RWPE1 (cell line): ENCODE data around the gene SETBP1.

Source experiments
- CTCF ChIA-PET: fragments of 350-600 bp; sonication (Branson Sonifier 250); formaldehyde crosslinking; extraction: SDS; loops from one replicate; lab custom pipeline; 2021; lab: Yijun Ruan, JAX
- POLR2A ChIA-PET: fragments of 400-600 bp; formaldehyde crosslinking; extraction: SDS; loops from one replicate; lab custom pipeline; 2020; ENCODE audit warnings: antibody characterized with exemption; ENCODE audit not compliant: low non-redundant PET; lab: Yijun Ruan, JAX
- DNase-seq: peaks from one replicate; pipeline ENCODE4 v3.0.0; 2012; ENCODE audit warnings: low spot score
- H3K27ac ChIP-seq: fragments of 450-650 bp; 2 replicates; pipeline ENCODE4 v1.5.1; 2017
- TF ChIP-seq, protein P1 (sequence below): fragments of 450-650 bp; conservative IDR thresholded peaks from 2 replicates; pipeline ENCODE4 v1.5.1; 2017; ENCODE audit warnings: low read depth, mild to moderate bottlenecking

The SETBP1 gene

DNA sequence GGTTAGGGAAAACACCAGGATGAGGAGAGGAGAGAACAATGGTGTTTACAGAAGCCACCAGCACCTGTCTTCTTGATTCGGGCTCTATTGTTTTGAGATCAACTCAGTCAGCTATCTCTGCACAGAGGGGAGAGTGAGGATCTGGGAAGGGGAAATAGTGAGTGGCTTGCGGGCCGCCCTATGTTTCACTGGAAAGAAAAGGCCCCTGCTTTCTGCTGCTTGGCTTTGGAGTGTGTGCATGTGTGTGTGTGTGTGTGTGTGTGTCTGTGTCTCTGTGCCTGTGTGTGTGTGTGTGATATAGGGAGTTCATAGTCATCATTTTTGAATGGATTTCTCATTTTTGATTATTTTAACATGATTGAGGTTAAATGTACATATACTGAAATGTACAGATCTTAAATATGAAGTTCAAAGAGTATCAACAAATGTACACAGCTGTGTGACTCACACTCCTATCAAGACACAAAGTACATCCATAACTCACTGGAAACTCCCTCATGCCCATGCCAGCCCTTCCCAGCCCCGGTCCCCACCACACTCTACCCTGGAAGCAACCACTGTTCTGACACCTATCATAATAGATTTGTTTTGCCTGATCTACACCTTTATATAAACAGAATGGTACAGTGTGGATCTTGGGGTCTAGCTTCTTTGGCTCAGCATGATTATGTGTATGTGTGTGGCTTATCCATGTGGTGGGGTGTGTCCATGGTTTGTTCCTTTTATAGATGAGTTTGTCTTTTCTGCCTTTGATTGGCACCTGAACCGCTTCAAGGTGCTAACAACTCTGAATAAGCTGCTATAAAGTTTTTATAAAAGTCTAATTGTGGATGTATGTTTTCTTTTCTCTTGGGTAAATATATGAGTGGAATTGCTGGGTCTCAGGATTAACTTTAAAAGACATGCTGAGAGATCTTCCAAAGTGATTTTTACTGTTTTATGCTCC, 258.3 kb downstream of the SETBP1 start:
- no peak overlapping the region for H3K27ac ChIP-seq
- CTCF ChIA-PET, result interaction anchor here (0.7 kb wide), 1 partner anchor 129 kb away, joined by 3 read pairs; no protein-coding TSS in a partner anchor
- POLR2A ChIA-PET, result no interaction called here
- DNase-seq, result no peak
- TF ChIP-seq, protein P1, sequence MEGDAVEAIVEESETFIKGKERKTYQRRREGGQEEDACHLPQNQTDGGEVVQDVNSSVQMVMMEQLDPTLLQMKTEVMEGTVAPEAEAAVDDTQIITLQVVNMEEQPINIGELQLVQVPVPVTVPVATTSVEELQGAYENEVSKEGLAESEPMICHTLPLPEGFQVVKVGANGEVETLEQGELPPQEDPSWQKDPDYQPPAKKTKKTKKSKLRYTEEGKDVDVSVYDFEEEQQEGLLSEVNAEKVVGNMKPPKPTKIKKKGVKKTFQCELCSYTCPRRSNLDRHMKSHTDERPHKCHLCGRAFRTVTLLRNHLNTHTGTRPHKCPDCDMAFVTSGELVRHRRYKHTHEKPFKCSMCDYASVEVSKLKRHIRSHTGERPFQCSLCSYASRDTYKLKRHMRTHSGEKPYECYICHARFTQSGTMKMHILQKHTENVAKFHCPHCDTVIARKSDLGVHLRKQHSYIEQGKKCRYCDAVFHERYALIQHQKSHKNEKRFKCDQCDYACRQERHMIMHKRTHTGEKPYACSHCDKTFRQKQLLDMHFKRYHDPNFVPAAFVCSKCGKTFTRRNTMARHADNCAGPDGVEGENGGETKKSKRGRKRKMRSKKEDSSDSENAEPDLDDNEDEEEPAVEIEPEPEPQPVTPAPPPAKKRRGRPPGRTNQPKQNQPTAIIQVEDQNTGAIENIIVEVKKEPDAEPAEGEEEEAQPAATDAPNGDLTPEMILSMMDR, result no peak

DNA sequence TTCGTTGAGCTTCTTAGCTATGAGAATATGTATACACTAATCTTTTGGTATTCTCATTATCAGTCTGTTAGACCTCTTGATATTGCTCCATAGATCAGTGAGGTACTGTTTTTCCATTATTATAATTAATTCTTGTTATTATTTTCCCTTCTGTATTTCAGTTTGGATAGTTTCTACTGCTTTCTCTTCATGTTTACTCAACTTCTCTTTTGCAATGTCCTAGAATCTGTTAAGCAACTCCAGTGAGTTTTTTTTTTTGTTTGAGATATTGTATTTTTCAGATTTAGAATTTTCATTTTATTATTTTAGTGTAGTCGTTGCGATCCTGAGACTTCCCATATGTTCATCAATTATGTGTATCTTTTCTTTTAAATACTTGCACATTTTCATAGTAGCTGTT, 260.8 kb downstream of the SETBP1 start:
- H3K27ac ChIP-seq, result no peak overlapping the region
- TF ChIP-seq, protein P1, result no peak
- no peak for DNase-seq
- ChIA-PET POLR2A (no interaction called here), CTCF (interaction anchor here (0.7 kb wide), 1 partner anchor 27 kb away, joined by 3 read pairs; no protein-coding TSS in a partner anchor)

DNA sequence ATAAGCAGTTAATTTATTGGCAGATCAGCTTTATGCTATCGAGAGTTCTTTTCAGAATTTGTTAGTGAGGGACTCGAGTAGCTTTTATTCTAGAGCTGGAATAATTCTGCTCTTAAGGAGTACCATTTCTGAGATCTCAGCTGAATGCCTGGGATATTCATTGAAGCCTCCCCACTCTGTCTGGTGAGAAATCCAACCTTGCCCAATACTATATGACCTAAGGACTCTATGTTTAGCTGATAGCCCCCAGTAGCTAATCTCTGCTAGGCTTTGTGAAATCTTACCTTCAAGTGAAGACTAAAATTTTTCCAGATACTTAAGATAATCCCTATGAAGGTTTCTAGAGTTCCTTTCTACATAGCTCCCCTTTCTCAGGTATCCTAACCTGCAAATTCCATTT, 261.4 kb downstream of the SETBP1 start:
- TF ChIP-seq, protein P1, result no peak
- POLR2A ChIA-PET, result no interaction called here
- no peak overlapping the region for H3K27ac ChIP-seq
- no peak for DNase-seq
- CTCF ChIA-PET, result interaction anchor here (0.7 kb wide), 1 partner anchor 28 kb away, joined by 3 read pairs; no protein-coding TSS in a partner anchor

- no peak for DNase-seq
- H3K27ac ChIP-seq, result no peak overlapping the region
- CTCF ChIA-PET, result interaction anchor here (0.6 kb wide), 1 partner anchor 1103 kb away, joined by 3 read pairs; no protein-coding TSS in a partner anchor
- POLR2A ChIA-PET, result no interaction called here
- TF ChIP-seq, protein P1, result no peak
Measured at GRCh38 chr18:44943311-44943881, 262.7 kb downstream of the SETBP1 start.

- ChIA-PET CTCF (no interaction called here), POLR2A (no interaction called here)
- no peak overlapping the region for H3K27ac ChIP-seq
- no peak for DNase-seq
- TF ChIP-seq, protein P1, result no peak
Measured at GRCh38 chr18:44944461-44944860, 263.8 kb downstream of the SETBP1 start.

DNA sequence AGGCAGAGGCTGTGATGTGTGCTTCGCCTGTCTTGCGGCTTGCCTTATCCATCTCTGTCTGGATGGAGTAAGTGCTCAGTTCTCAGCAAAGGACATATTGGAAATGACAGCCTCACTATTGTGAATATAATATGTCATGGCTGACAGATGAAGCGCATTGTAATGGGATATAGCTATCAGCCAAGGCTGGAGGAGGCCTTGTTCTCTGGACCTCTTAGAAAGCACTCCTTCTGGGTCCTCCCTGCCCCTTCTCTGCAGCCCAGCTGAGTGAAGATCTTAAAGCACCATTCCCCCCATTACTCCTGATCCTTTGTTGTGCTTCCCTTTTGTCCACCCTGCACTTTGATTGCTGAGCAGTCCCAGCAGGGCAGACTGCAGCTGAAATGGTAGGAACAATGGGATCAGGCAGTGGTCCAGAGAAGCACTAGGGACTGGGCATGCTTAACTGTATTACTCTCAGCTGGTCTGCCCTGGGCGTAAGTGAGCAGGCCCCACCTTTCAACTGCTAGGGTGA, 265.3 kb downstream of the SETBP1 start:
- POLR2A ChIA-PET, result no interaction called here
- DNase-seq, result no peak
- CTCF ChIA-PET, result no interaction called here

More for the DNA sequence above, 265.3 kb downstream of the SETBP1 start:
- H3K27ac ChIP-seq, result no peak overlapping the region
- TF ChIP-seq, protein P1, result no peak
